ENCODE measurements around the gene HIF1AN. TPM values are rescaled to one million over a fixed set of nuclear protein-coding genes. Genes with fewer than 3 reads are reported as not detected.

The HIF1AN gene
- total and polyA plus RNA-seq, 2 donors from 2014 or later, result 10.9 to 40.6 TPM

- FAIRE-seq, result no peak
Measured at GRCh38 chr10:100506596-100507356, 29.0 kb upstream of the HIF1AN start.

GRCh38 chr10:100507357-100507732 is 28.4 kb upstream of the HIF1AN start:
- intact Hi-C loops (cut with DNase I), result no loop called here
- H3K27ac ChIP-seq (ENCODE audit: low read depth in 2 of 2, low read length in 2 of 2), result no peak overlapping the region
- no peak for DNase-seq
- peaks cover 0 to 5% (median 4%) of the 10 kb centered on the region in 3 donors for H3K4me1 ChIP-seq (ENCODE audit: control insufficient read depth in 2 of 3, insufficient read depth in 2 of 3, low read depth in 1 of 3, low read length in 3 of 3)
- FAIRE-seq, result no peak
- H3K27me3 ChIP-seq (ENCODE audit: control insufficient read depth, insufficient read depth, low read length), result no peaks in the 10 kb centered on the region
- no peaks in the 10 kb centered on the region for H3K9me3 ChIP-seq (ENCODE audit: control insufficient read depth in 2 of 3, insufficient read depth in 1 of 3, low read length in 3 of 3)
- TF ChIP-seq CTCF (IDR thresholded peaks at IDR 0.05; ENCODE audit: borderline replicate concordance, extremely low read depth, insufficient read depth), result no peak
- no peak overlapping the region for H3K9ac ChIP-seq (ENCODE audit: low read length in 3 of 3)
- peaks cover 0 to 17% (median 4%) of the 10 kb centered on the region in 3 donors for H3K36me3 ChIP-seq (ENCODE audit: control insufficient read depth in 2 of 3, insufficient read depth in 3 of 3, low read length in 3 of 3)
- no peak overlapping the region for H3K4me3 ChIP-seq (ENCODE audit: low read length in 3 of 3)

More at GRCh38 chr10:100506596-100507356, 29.0 kb upstream of the HIF1AN start:
- no peaks in the 10 kb centered on the region for H3K9me3 ChIP-seq (ENCODE audit: control insufficient read depth in 2 of 3, insufficient read depth in 1 of 3, low read length in 3 of 3)
- no peak overlapping the region for H3K9ac ChIP-seq (ENCODE audit: low read length in 3 of 3)
- peaks cover 0 to 5% (median 4%) of the 10 kb centered on the region in 3 donors for H3K4me1 ChIP-seq (ENCODE audit: control insufficient read depth in 2 of 3, insufficient read depth in 2 of 3, low read depth in 1 of 3, low read length in 3 of 3)
- no peaks in the 10 kb centered on the region for H3K27me3 ChIP-seq (ENCODE audit: control insufficient read depth, insufficient read depth, low read length)
- peaks cover 0 to 20% (median 7%) of the 10 kb centered on the region in 3 donors for H3K36me3 ChIP-seq (ENCODE audit: control insufficient read depth in 2 of 3, insufficient read depth in 3 of 3, low read length in 3 of 3)
- H3K4me3 ChIP-seq (ENCODE audit: low read length in 3 of 3), result no peak overlapping the region
- intact Hi-C loops (cut with DNase I), result no loop called here
- DNase-seq, result no peak
- H3K27ac ChIP-seq (ENCODE audit: low read depth in 2 of 2, low read length in 2 of 2), result no peak overlapping the region
- no peak for TF ChIP-seq CTCF (IDR thresholded peaks at IDR 0.05; ENCODE audit: borderline replicate concordance, extremely low read depth, insufficient read depth)

- intact Hi-C loops (cut with DNase I), result no loop called here
- FAIRE-seq, result no peak
Measured at GRCh38 chr10:100508266-100508665, 27.5 kb upstream of the HIF1AN start.

More at GRCh38 chr10:100508266-100508665, 27.5 kb upstream of the HIF1AN start:
- no peaks in the 10 kb centered on the region for H3K9me3 ChIP-seq (ENCODE audit: control insufficient read depth in 2 of 3, insufficient read depth in 1 of 3, low read length in 3 of 3)
- no peak overlapping the region for H3K4me3 ChIP-seq (ENCODE audit: low read length in 3 of 3)
- H3K9ac ChIP-seq (ENCODE audit: low read length in 3 of 3), result no peak overlapping the region
- no peak for TF ChIP-seq CTCF (IDR thresholded peaks at IDR 0.05; ENCODE audit: borderline replicate concordance, extremely low read depth, insufficient read depth)
- DNase-seq, result no peak
- H3K27me3 ChIP-seq (ENCODE audit: control insufficient read depth, insufficient read depth, low read length), result no peaks in the 10 kb centered on the region
- H3K4me1 ChIP-seq (ENCODE audit: control insufficient read depth in 2 of 3, insufficient read depth in 2 of 3, low read depth in 1 of 3, low read length in 3 of 3), result peaks cover 0 to 5% (median 4%) of the 10 kb centered on the region in 3 donors
- no peak overlapping the region for H3K27ac ChIP-seq (ENCODE audit: low read depth in 2 of 2, low read length in 2 of 2)
- peaks cover 0 to 17% (median 4%) of the 10 kb centered on the region in 3 donors for H3K36me3 ChIP-seq (ENCODE audit: control insufficient read depth in 2 of 3, insufficient read depth in 3 of 3, low read length in 3 of 3)
